Peyer's patch (tissue), 4 donors: ENCODE data around the gene RTCA. TPM values are rescaled to one million over a fixed set of nuclear protein-coding genes. Genes with fewer than 3 reads are reported as not detected.

Experiments used
- DNase-seq, 3 donors: peaks; one replicate each; pipeline ENCODE4 v3.0.0-alpha.2; 2017 to 2019
- H3K27ac ChIP-seq, 4 donors: fragments of 200-600 bp; sonication (generic); one replicate each; pipeline ENCODE4 v1.5.1; 2016 to 2019
- H3K27me3 ChIP-seq, 2 donors: fragments of 200-600 bp; sonication (generic); one replicate each; pipeline ENCODE4 v1.5.1; 2019
- H3K36me3 ChIP-seq, 3 donors: fragments of 200-600 bp; sonication (generic); one replicate each; pipeline ENCODE4 v1.5.1; 2016 to 2019
- H3K4me1 ChIP-seq, 4 donors: fragments of 200-600 bp; sonication (generic); one replicate each; pipeline ENCODE4 v1.5.1; 2016 to 2019
- H3K4me3 ChIP-seq, 4 donors: fragments of 200-600 bp; sonication (generic); 1 replicate in 3 of 4; 2 replicates in 1 of 4; pipeline ENCODE4 v1.5.1; 2016 to 2019; ENCODE audit warnings: mild to moderate bottlenecking in 1 of 4
- H3K9me3 ChIP-seq, 4 donors: fragments of 200-600 bp; sonication (generic); one replicate each; pipeline ENCODE4 v1.5.1; 2016 to 2019; ENCODE audit warnings: mild to moderate bottlenecking in 1 of 4
- CTCF ChIP-seq, 6 experiments: fragments of 450-650 bp in 4 of 6; fragments of 200-600 bp in 2 of 6; sonication (generic) in 1 of 6; IDR thresholded peaks; one replicate each; pipeline ENCODE4 v1.5.1; 2017 to 2019; ENCODE audit warnings: antibody characterized with exemption in 6 of 6, mild to moderate bottlenecking in 3 of 6, moderate library complexity in 1 of 6
- POLR2A ChIP-seq, 2 donors: fragments of 450-650 bp; IDR thresholded peaks; one replicate each; pipeline ENCODE4 v1.5.1; 2017; ENCODE audit warnings: antibody characterized with exemption in 2 of 2, mild to moderate bottlenecking in 2 of 2, moderate library complexity in 2 of 2
- total RNA-seq, 4 donors: library from RNA; depleted of rRNA; stranded (reverse); fragments of >200 nt; gene quantifications; one replicate each; pipeline ENCODE4 v1.1.0, GENCODE V29; 2016

Gene RTCA
- total RNA-seq, 4 donors from 2014 or later: 31.5 to 71.8 (median 46.7) TPM

GRCh38 chr1:100304227-100304626, 38.2 kb downstream of the RTCA start:
- Histone ChIP-seq H3K9me3 (no peaks in the 10 kb centered on the region), H3K27ac (no peak overlapping the region), H3K36me3 (no peaks in the 10 kb centered on the region), H3K4me3 (no peak overlapping the region), H3K4me1 (no peaks in the 10 kb centered on the region), H3K27me3 (no peaks in the 10 kb centered on the region)
- DNase-seq: no peak
- TF ChIP-seq POLR2A (IDR thresholded peaks at IDR 0.05) (no peak), CTCF (IDR thresholded peaks at IDR 0.05) (no peak)

GRCh38 chr1:100304921-100305320, 38.9 kb downstream of the RTCA start:
- Histone ChIP-seq H3K4me3 (no peak overlapping the region), H3K9me3 (no peaks in the 10 kb centered on the region), H3K36me3 (no peaks in the 10 kb centered on the region), H3K27me3 (no peaks in the 10 kb centered on the region), H3K27ac (no peak overlapping the region), H3K4me1 (no peaks in the 10 kb centered on the region)
- TF ChIP-seq CTCF (IDR thresholded peaks at IDR 0.05): no peak
- TF ChIP-seq POLR2A (IDR thresholded peaks at IDR 0.05): no peak
- no peak for DNase-seq

GRCh38 chr1:100305954-100306353, 39.9 kb downstream of the RTCA start:
- H3K4me1 ChIP-seq: no peaks in the 10 kb centered on the region
- no peak overlapping the region for H3K4me3 ChIP-seq
- H3K9me3 ChIP-seq: no peaks in the 10 kb centered on the region
- H3K27ac ChIP-seq: no peak overlapping the region
- H3K27me3 ChIP-seq: no peaks in the 10 kb centered on the region
- no peak for DNase-seq
- TF ChIP-seq CTCF (IDR thresholded peaks at IDR 0.05): no peak
- no peak for TF ChIP-seq POLR2A (IDR thresholded peaks at IDR 0.05)
- H3K36me3 ChIP-seq: no peaks in the 10 kb centered on the region

- DNase-seq: no peak
- Histone ChIP-seq H3K36me3 (no peaks in the 10 kb centered on the region), H3K9me3 (no peaks in the 10 kb centered on the region), H3K27me3 (no peaks in the 10 kb centered on the region), H3K4me1 (no peaks in the 10 kb centered on the region), H3K4me3 (no peak overlapping the region), H3K27ac (no peak overlapping the region)
- no peak for TF ChIP-seq CTCF (IDR thresholded peaks at IDR 0.05)
Observed at GRCh38 chr1:100306735-100307313, 40.8 kb downstream of the RTCA start.

- Histone ChIP-seq H3K36me3 (no peaks in the 10 kb centered on the region), H3K4me1 (no peaks in the 10 kb centered on the region), H3K27ac (no peak overlapping the region), H3K9me3 (no peaks in the 10 kb centered on the region), H3K27me3 (no peaks in the 10 kb centered on the region), H3K4me3 (no peak overlapping the region)
- no peak for TF ChIP-seq CTCF (IDR thresholded peaks at IDR 0.05)
- no peak for TF ChIP-seq POLR2A (IDR thresholded peaks at IDR 0.05)
- no peak for DNase-seq
Observed at GRCh38 chr1:100308777-100309176, 42.8 kb downstream of the RTCA start.

GRCh38 chr1:100309863-100310262, 43.8 kb downstream of the RTCA start:
- H3K9me3 ChIP-seq: no peaks in the 10 kb centered on the region
- no peak overlapping the region for H3K4me3 ChIP-seq
- no peak for DNase-seq
- TF ChIP-seq POLR2A (IDR thresholded peaks at IDR 0.05) (no peak), CTCF (IDR thresholded peaks at IDR 0.05) (no peak)
- H3K36me3 ChIP-seq: no peaks in the 10 kb centered on the region
- no peaks in the 10 kb centered on the region for H3K27me3 ChIP-seq
- H3K4me1 ChIP-seq: no peaks in the 10 kb centered on the region
- no peak overlapping the region for H3K27ac ChIP-seq
